Left lobe of liver (tissue), 2 donors: Measurements from ENCODE around the gene AMD1. TPM values are rescaled to one million over a fixed set of nuclear protein-coding genes. Genes with fewer than 3 reads are reported as not detected.
"Not testable (repeated sequence)": the region's sequence is repeated elsewhere in the genome, so short reads cannot be mapped to it uniquely, and the experiment has no call there.

Experiments used
- ATAC-seq: fragments of 200-7000 bp; cut with Tn5 transposase; one replicate; pipeline ENCODE4 v1.9.1; 2020; ENCODE audit warnings: mild to moderate bottlenecking, moderate library complexity
- DNase-seq: peaks from one replicate; pipeline ENCODE4 v3.0.0-alpha.2; 2020; ENCODE audit warnings: low spot score
- total RNA-seq: library from RNA; stranded (reverse); gene quantifications from one replicate; pipeline ENCODE4 v1.2.1, GENCODE V29; 2021
- donor health status: DM: no; HTN: no; CAD: no; lungs with moderate emphysema.
- donor health status: DM: no; HTN: yes; CAD: no.

Gene AMD1
- total RNA-seq, 1 donor from 2014 or later: 14.3 TPM

- ATAC-seq (no peak), DNase-seq (no peak)
Observed at GRCh38 chr6:110876806-110877564, 2.4 kb downstream of the AMD1 start.

- no peak for ATAC-seq
- no peak for DNase-seq
Observed at GRCh38 chr6:110877569-110877968, 3.0 kb downstream of the AMD1 start.

GRCh38 chr6:110878751-110879522 lies 4.4 kb downstream of the AMD1 start:
- ATAC-seq: no peak
- DNase-seq: no peak

- ATAC-seq: no peak
- no peak for DNase-seq
Observed at GRCh38 chr6:110880651-110881050, 6.1 kb downstream of the AMD1 start.

GRCh38 chr6:110881546-110882273 lies 7.1 kb downstream of the AMD1 start:
- no peak for ATAC-seq
- no peak for DNase-seq

GRCh38 chr6:110882274-110882619 lies 7.7 kb downstream of the AMD1 start:
- DNase-seq (no peak), ATAC-seq (no peak)

GRCh38 chr6:110882824-110883554 lies 8.4 kb downstream of the AMD1 start:
- DNase-seq: no peak

GRCh38 chr6:110884321-110884720 lies 9.7 kb downstream of the AMD1 start:
- no peak for ATAC-seq
- no peak for DNase-seq

More at GRCh38 chr6:110882824-110883554, 8.4 kb downstream of the AMD1 start:
- no peak for ATAC-seq

- no peak for ATAC-seq
Observed at GRCh38 chr6:110885526-110885925, 10.9 kb downstream of the AMD1 start.

GRCh38 chr6:110886555-110887167 lies 12.1 kb downstream of the AMD1 start:
- DNase-seq (no peak), ATAC-seq (no peak)

More at GRCh38 chr6:110885526-110885925, 10.9 kb downstream of the AMD1 start:
- DNase-seq: no peak

GRCh38 chr6:110890288-110890687 lies 15.7 kb downstream of the AMD1 start:
- DNase-seq: no peak
- ATAC-seq: no peak

- ATAC-seq (no peak), DNase-seq (no peak)
Observed at GRCh38 chr6:110895907-110896608, 21.5 kb downstream of the AMD1 start.

- ATAC-seq: no peak
- DNase-seq: no peak
Observed at GRCh38 chr6:110897433-110897832, 22.8 kb downstream of the AMD1 start.

GRCh38 chr6:110898111-110898510 lies 23.5 kb downstream of the AMD1 start:
- no peak for DNase-seq
- ATAC-seq: no peak

GRCh38 chr6:110900028-110900598 lies 25.5 kb downstream of the AMD1 start:
- no peak for ATAC-seq

GRCh38 chr6:110901601-110902000 lies 27.0 kb downstream of the AMD1 start:
- DNase-seq, ATAC-seq: not testable (repeated sequence)

More at GRCh38 chr6:110900028-110900598, 25.5 kb downstream of the AMD1 start:
- no peak for DNase-seq

GRCh38 chr6:110902091-110902490 lies 27.5 kb downstream of the AMD1 start:
- DNase-seq (no peak), ATAC-seq (no peak)

- not testable (repeated sequence) for ATAC-seq, DNase-seq
Observed at GRCh38 chr6:110906273-110906672, 31.7 kb downstream of the AMD1 start.

GRCh38 chr6:110930781-110931180 lies 56.2 kb downstream of the AMD1 start:
- no peak for DNase-seq
- ATAC-seq: no peak
